SU-DHL-6 (cell line): ENCODE results near the gene DNASE1.

Experiments used
- CTCF ChIP-seq: fragments of 200-600 bp; sonication (generic); IDR thresholded peaks from one replicate; pipeline ENCODE4 v1.5.1; 2017; ENCODE audit warnings: antibody characterized with exemption, mild to moderate bottlenecking, low read length, moderate library complexity; ENCODE audit not compliant: insufficient read depth, poor library complexity, severe bottlenecking
- EZH2phosphoT487 ChIP-seq: fragments of 200-600 bp; sonication (generic), shearing (Covaris generic); conservative IDR thresholded peaks from 2 replicates; pipeline ENCODE4 v1.6.1; 2018; ENCODE audit warnings: mild to moderate bottlenecking, antibody characterized with exemption, low read length, moderate library complexity, mixed read lengths

GRCh38 chr16:3656491-3657468, 2.3 kb downstream of the DNASE1 start:
- TF ChIP-seq CTCF (no peak), EZH2phosphoT487 (no peak)
